ENCODE data around the gene SOX4. TPM values are rescaled to one million over a fixed set of nuclear protein-coding genes. Genes with fewer than 3 reads are reported as not detected.

The SOX4 gene
- total RNA-seq: 65.5 and 107 TPM in 2 replicates

DNA sequence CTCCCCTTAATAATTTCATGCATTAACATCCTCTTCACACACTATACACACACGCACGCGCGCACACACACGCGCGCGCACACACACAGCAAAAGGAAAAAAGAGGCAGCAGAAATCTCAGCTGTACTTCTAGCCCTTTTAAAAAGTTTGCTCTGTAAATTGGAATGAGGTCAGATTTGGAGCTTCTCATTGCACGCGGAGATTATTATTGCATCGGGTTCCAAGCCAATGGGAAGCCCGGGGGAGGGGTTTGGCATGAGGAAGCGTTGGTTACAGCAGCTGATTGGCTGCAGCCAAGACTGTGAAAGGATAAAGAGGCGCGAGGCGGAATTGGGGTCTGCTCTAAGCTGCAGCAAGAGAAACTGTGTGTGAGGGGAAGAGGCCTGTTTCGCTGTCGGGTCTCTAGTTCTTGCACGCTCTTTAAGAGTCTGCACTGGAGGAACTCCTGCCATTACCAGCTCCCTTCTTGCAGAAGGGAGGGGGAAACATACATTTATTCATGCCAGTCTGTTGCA is at the start of gene SOX4:
SOX4 (plus strand) TSS at position 340 of the 515 bp plus-strand sequence. CDS start 784 bp downstream, outside the sequence.

